ENCODE data around the gene FGF23. TPM values are rescaled to one million over a fixed set of nuclear protein-coding genes. Genes with fewer than 3 reads are reported as not detected.

The FGF23 gene
- total and polyA plus RNA-seq, 2 of the 4 experiments (the other 2 are of a cell fraction), result not detected

- no peak overlapping the region for H4K5ac ChIP-seq (ENCODE audit: low read depth, low read length)
- H2BK120ac ChIP-seq (ENCODE audit: low read depth, low read length), result no peak overlapping the region
- in situ Hi-C loops (cut with MboI; ENCODE audit: low sequenced_read_pairs), result no loop called here
- no peak overlapping the region for H3K18ac ChIP-seq (ENCODE audit: low read depth, low read length)
- H4K91ac ChIP-seq (ENCODE audit: insufficient read depth, low read depth, low read length), result no peak overlapping the region
- dilution Hi-C loops (cut with HindIII; ENCODE audit: low sequenced_read_pairs, unreplicated experiment), result no loop called here
- no peak overlapping the region for H2AFZ ChIP-seq (replicated peaks; ENCODE audit: low read length, poor library complexity)
- H2AK5ac ChIP-seq (ENCODE audit: low read depth, low read length), result no peak overlapping the region
- WGBS, 2 experiments (ENCODE audit: extremely low coverage in 2 of 2, insufficient read length in 1 of 2), result no CpG with 5 or more reads among the region's 2 CpGs
- intact Hi-C loops (cut with micrococcal nuclease), result no loop called here
- no peak overlapping the region for H3K27ac ChIP-seq (ENCODE audit: insufficient read depth, low read length)
- ATAC-seq (ENCODE audit: low read depth) (no peak), DNase-seq (no peak)
- no peak overlapping the region for H2BK5ac ChIP-seq (ENCODE audit: low read depth, low read length, poor library complexity, severe bottlenecking)
- H3K56ac ChIP-seq (ENCODE audit: extremely low read depth, insufficient read depth, low read length), result no peak overlapping the region
- no peak overlapping the region for H3K14ac ChIP-seq (replicated peaks; ENCODE audit: low read depth, low read length)
- no peaks in the 10 kb centered on the region for H3K9me3 ChIP-seq (ENCODE audit: control insufficient read depth, insufficient read depth, low read length)
- H3K4me1 ChIP-seq (ENCODE audit: control insufficient read depth, insufficient read depth, low read length), result no peaks in the 10 kb centered on the region
- no peak overlapping the region for H3K23ac ChIP-seq (ENCODE audit: low read depth, low read length)
- no peak overlapping the region for H2BK20ac ChIP-seq (ENCODE audit: low read depth, low read length)
- H3K27me3 ChIP-seq (ENCODE audit: control insufficient read depth, insufficient read depth, low read length), result no peaks in the 10 kb centered on the region; the same call in 1 of the 2 replicates
- no peak overlapping the region for H3K4ac ChIP-seq (ENCODE audit: low read depth, low read length)
- BruUV-seq (replicated peaks), result no TSS peak
- no peak overlapping the region for H2BK15ac ChIP-seq (ENCODE audit: low read depth, low read length)
- no peak overlapping the region for H3K4me2 ChIP-seq (ENCODE audit: low read depth, low read length)
- no peaks in the 10 kb centered on the region for H3K9me1 ChIP-seq (ENCODE audit: insufficient read depth, low read length)
- no peak overlapping the region for H2AK9ac ChIP-seq (replicated peaks; ENCODE audit: low read depth, low read length, poor library complexity)
- H3K9ac ChIP-seq (ENCODE audit: low read depth, low read length), result no peak overlapping the region
- H3K36me3 ChIP-seq (ENCODE audit: control insufficient read depth, insufficient read depth, low read length), result no peaks in the 10 kb centered on the region
- no peaks in the 10 kb centered on the region for H3K79me1 ChIP-seq (ENCODE audit: low read depth in 1 of 2, low read length in 2 of 2)
- no peak for TF ChIP-seq CHD1 (IDR thresholded peaks at IDR 0.05; ENCODE audit: low read depth, low read length)
- TF ChIP-seq CEBPB (IDR thresholded peaks at IDR 0.05; ENCODE audit: low read depth, low read length), result no peak
- no peak for TF ChIP-seq SMC3 (IDR thresholded peaks at IDR 0.05; ENCODE audit: low read depth, low read length)
- no peak for TF ChIP-seq ELK1 (IDR thresholded peaks at IDR 0.05; ENCODE audit: borderline replicate concordance, low read depth, low read length)
- TF ChIP-seq RCOR1 (IDR thresholded peaks at IDR 0.05; ENCODE audit: insufficient replicate concordance, low read length), result no peak
- TF ChIP-seq MAFK (IDR thresholded peaks at IDR 0.05; ENCODE audit: low read depth, low read length), result no peak
- no peak for TF ChIP-seq POLR2A (IDR thresholded peaks at IDR 0.05; ENCODE audit: low read depth, low read length)
- no peak for TF ChIP-seq MXI1 (IDR thresholded peaks at IDR 0.05; ENCODE audit: borderline replicate concordance, low read depth, low read length)
- TF ChIP-seq NFE2L2 (IDR thresholded peaks at IDR 0.05; ENCODE audit: low read depth, low read length), result no peak
- no peak for TF ChIP-seq RFX5 (IDR thresholded peaks at IDR 0.05; ENCODE audit: low read depth, low read length)
- TF ChIP-seq MAZ (IDR thresholded peaks at IDR 0.05; ENCODE audit: borderline replicate concordance, low read depth, low read length), result no peak
- TF ChIP-seq BHLHE40 (IDR thresholded peaks at IDR 0.05; ENCODE audit: low read depth, low read length), result no peak
- no peak for TF ChIP-seq FOS (IDR thresholded peaks at IDR 0.05; ENCODE audit: low read depth, low read length)
- TF ChIP-seq RAD21 (IDR thresholded peaks at IDR 0.05; ENCODE audit: low read length), result no peak
- TF ChIP-seq USF2 (IDR thresholded peaks at IDR 0.05; ENCODE audit: low read depth, low read length), result no peak
- no peak for TF ChIP-seq CTCF (conservative IDR thresholded peaks at IDR 0.05; ENCODE audit: low read depth, low read length)
- H4K20me1 ChIP-seq (ENCODE audit: insufficient read depth, low read length), result no peaks in the 10 kb centered on the region
- no peak overlapping the region for H4K8ac ChIP-seq (ENCODE audit: low read depth in 2 of 2, low read length in 2 of 2)
- H3K4me3 ChIP-seq (ENCODE audit: insufficient read depth, low read depth, low read length), result no peak overlapping the region
- POLR2A ChIA-PET (ENCODE audit: unreplicated experiment), result no interaction called here
- CTCF ChIA-PET, result no interaction called here
Measured at GRCh38 chr12:4366090-4366489, 13.4 kb downstream of the FGF23 start.

Data from IMR-90 (cell line).